ENCODE measurements around the gene SPSB3. TPM values are rescaled to one million over a fixed set of nuclear protein-coding genes. Genes with fewer than 3 reads are reported as not detected.

SPSB3 gene
- total and polyA plus RNA-seq, 9 of the 15 experiments (the other 6 are each of a cell fraction or from before 2014, with no cell fraction given): 0.39 to 37.4 (median 7.1) TPM

GRCh38 chr16:1789643-1790045, 7.3 kb upstream of the SPSB3 start:
- in situ Hi-C loops (cut with MboI) (no loop called here), intact Hi-C loops (cut with micrococcal nuclease) (no loop called here)
- no peaks in the 10 kb centered on the region for H3K27me3 ChIP-seq (ENCODE audit: control insufficient read depth in 2 of 2, insufficient read depth in 2 of 2, low read length in 2 of 2)
- no peak overlapping the region for H3K27ac ChIP-seq (ENCODE audit: extremely low read depth, low read depth, low read length)
- H3K4me3 ChIP-seq: no peak overlapping the region
- no TSS peak for BruUV-seq (replicated peaks)
- no peaks in the 10 kb centered on the region; the same call in 1 of the 2 replicates for H4K20me1 ChIP-seq (replicated peaks; ENCODE audit: control insufficient read depth, insufficient read depth, low read length)
- H3K4me2 ChIP-seq (ENCODE audit: insufficient read depth, low read length): no peak overlapping the region
- no peaks in the 10 kb centered on the region for H3K9me3 ChIP-seq (replicated peaks; ENCODE audit: control insufficient read depth, insufficient read depth, low read depth, low read length)
- 84% methylated on average over 14 of the region's 25 CpGs for WGBS (ENCODE audit: insufficient coverage, low coverage, missing lambda C conversion rate)
- ATAC-seq: peak; percentile 46; the same call in 2 of the 3 replicates
- H2AFZ ChIP-seq (ENCODE audit: low read depth, low read length): no peak overlapping the region
- CTCF ChIA-PET (ENCODE audit: low intra/inter-chr PET ratio): no interaction called here
- DNase-seq (ENCODE audit: extremely low read depth in 1 of 4, low spot score in 3 of 4): peak in 2 of 4 experiments; percentile 43 to 53
- FAIRE-seq: no peak
- POLR2A ChIA-PET: interaction anchor here (0.6 kb wide), 1 partner anchor 15 kb away, joined by 3 read pairs; no protein-coding TSS in a partner anchor
- H3K9me1 ChIP-seq (ENCODE audit: control insufficient read depth, insufficient read depth, low read length): no peaks in the 10 kb centered on the region
- H3K36me3 ChIP-seq (ENCODE audit: control insufficient read depth, insufficient read depth, low read length): peaks cover 55% of the 10 kb centered on the region; the same call in 1 of the 3 replicates
- peaks cover 26% of the 10 kb centered on the region for H3K79me2 ChIP-seq (ENCODE audit: control insufficient read depth, insufficient read depth, low read length)
- 0 out of 2 replicates have a peak, but pooled peaks have one; percentile 11 for TF ChIP-seq ZBTB33 (CRISPR knock-in tag; IDR thresholded peaks at IDR 0.05)
- TF ChIP-seq SRSF9 (IDR thresholded peaks at IDR 0.05; ENCODE audit: borderline replicate concordance, low read depth, low read length): no peak
- TF ChIP-seq EGR1 (conservative IDR thresholded peaks at IDR 0.05): peak; percentile 33
- peaks cover 0 to 84% of the 10 kb centered on the region in 2 experiments; a peak in 2 of 5 replicates for H3K4me1 ChIP-seq (replicated peaks in 1 of 2; ENCODE audit: control insufficient read depth in 2 of 2, insufficient read depth in 2 of 2, low read length in 2 of 2)
- H3K9ac ChIP-seq (ENCODE audit: insufficient read depth in 1 of 2, low read depth in 2 of 2, low read length in 2 of 2): no peak overlapping the region

Measured in K562 (cell line).